IPS-18a (cell line): ENCODE measurements around the gene ATF6.
"Not testable (repeated sequence)": the region's sequence is repeated elsewhere in the genome, so short reads cannot be mapped to it uniquely, and the experiment has no call there.

Experiments
- H3K27ac ChIP-seq: one replicate; pipeline ENCODE4 v1.5.1; 2013; ENCODE audit warnings: low read length
- H3K27me3 ChIP-seq: one replicate; pipeline ENCODE4 v1.6.1; 2013; ENCODE audit warnings: mild to moderate bottlenecking, low read length; ENCODE audit not compliant: control insufficient read depth, insufficient read depth
- H3K36me3 ChIP-seq: one replicate; pipeline ENCODE4 v1.6.1; 2013; ENCODE audit warnings: low read depth, low read length; ENCODE audit not compliant: control insufficient read depth
- H3K4me1 ChIP-seq: one replicate; pipeline ENCODE4 v1.6.1; 2013; ENCODE audit warnings: low read depth, low read length; ENCODE audit not compliant: control insufficient read depth
- H3K4me3 ChIP-seq: one replicate; pipeline ENCODE4 v1.5.1; 2013; ENCODE audit warnings: low read length
- H3K9ac ChIP-seq: one replicate; pipeline ENCODE4 v1.6.1; 2013; ENCODE audit warnings: mild to moderate bottlenecking, low read length, moderate library complexity
- H3K9me3 ChIP-seq: one replicate; pipeline ENCODE4 v1.6.1; 2013; ENCODE audit warnings: low read depth, low read length; ENCODE audit not compliant: control insufficient read depth

ATF6 gene

GRCh38 chr1:161820914-161821313 is 54.8 kb downstream of the ATF6 start:
- H3K9ac ChIP-seq, result no peak overlapping the region
- no peaks in the 10 kb centered on the region for H3K4me1 ChIP-seq
- H3K27ac ChIP-seq, result no peak overlapping the region
- no peak overlapping the region for H3K4me3 ChIP-seq
- H3K27me3 ChIP-seq, result no peaks in the 10 kb centered on the region
- H3K9me3 ChIP-seq, result no peaks in the 10 kb centered on the region
- no peaks in the 10 kb centered on the region for H3K36me3 ChIP-seq

- H3K9ac ChIP-seq, result no peak overlapping the region
- H3K36me3 ChIP-seq, result no peaks in the 10 kb centered on the region
- no peaks in the 10 kb centered on the region for H3K27me3 ChIP-seq
- H3K9me3 ChIP-seq, result no peaks in the 10 kb centered on the region
- no peak overlapping the region for H3K27ac ChIP-seq
- no peaks in the 10 kb centered on the region for H3K4me1 ChIP-seq
- H3K4me3 ChIP-seq, result no peak overlapping the region
Measured at GRCh38 chr1:161824618-161825017, 58.5 kb downstream of the ATF6 start.

- H3K27me3 ChIP-seq, result no peaks in the 10 kb centered on the region
- H3K9ac ChIP-seq, result no peak overlapping the region
- H3K27ac ChIP-seq, result no peak overlapping the region
- no peaks in the 10 kb centered on the region for H3K36me3 ChIP-seq
- no peak overlapping the region for H3K4me3 ChIP-seq
- H3K9me3 ChIP-seq, result no peaks in the 10 kb centered on the region
- H3K4me1 ChIP-seq, result no peaks in the 10 kb centered on the region
Measured at GRCh38 chr1:161825831-161826230, 59.7 kb downstream of the ATF6 start.

DNA sequence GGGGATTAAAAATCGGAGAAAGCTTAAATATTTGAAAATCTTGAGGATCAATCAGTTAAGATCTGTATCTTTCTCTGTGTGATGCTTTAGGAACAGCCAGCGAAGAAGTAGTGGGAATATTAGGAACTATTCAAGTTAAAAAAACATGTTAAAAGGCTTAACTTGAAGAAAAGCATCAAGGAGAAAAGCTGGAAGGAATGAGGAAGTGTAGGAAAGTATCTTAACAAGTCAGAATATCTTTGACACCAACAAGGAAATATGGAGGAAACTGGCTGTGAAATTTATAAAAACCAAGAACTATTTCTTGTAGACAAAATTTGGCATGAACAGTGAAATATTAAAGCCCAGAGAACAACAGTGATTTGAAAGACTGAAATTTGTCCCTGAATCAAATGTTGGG is 60.4 kb downstream of the ATF6 start:
- H3K27me3 ChIP-seq, result no peaks in the 10 kb centered on the region

DNA sequence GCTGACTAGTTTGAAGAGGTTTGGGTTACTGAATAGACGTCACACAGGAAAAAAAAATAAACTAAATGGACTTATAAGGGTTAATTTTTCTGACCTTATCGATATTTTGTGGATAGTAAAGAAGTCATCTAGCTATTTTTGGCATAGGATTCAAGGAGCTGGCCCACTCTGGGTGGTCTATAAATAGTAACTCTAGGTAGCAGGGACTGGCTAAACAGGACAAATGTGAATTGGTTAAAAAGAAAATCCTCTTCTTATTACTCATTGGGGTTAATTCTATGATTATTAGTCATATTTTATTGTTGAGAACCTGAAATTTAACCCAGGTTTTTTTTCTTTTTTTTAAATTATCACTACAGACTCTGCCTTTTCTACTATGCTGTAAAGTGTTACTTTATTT is 61.7 kb downstream of the ATF6 start:
- Histone ChIP-seq H3K4me1 (no peaks in the 10 kb centered on the region), H3K4me3 (no peak overlapping the region), H3K9ac (no peak overlapping the region), H3K9me3 (no peaks in the 10 kb centered on the region), H3K27ac (no peak overlapping the region), H3K36me3 (no peaks in the 10 kb centered on the region), H3K27me3 (no peaks in the 10 kb centered on the region)

More for the DNA sequence above, 60.4 kb downstream of the ATF6 start:
- Histone ChIP-seq H3K9me3 (no peaks in the 10 kb centered on the region), H3K27ac (no peak overlapping the region), H3K36me3 (no peaks in the 10 kb centered on the region), H3K4me3 (no peak overlapping the region), H3K4me1 (no peaks in the 10 kb centered on the region), H3K9ac (no peak overlapping the region)

GRCh38 chr1:161832299-161832907 is 66.3 kb downstream of the ATF6 start:
- H3K36me3 ChIP-seq, H3K4me3 ChIP-seq, H3K4me1 ChIP-seq, H3K27ac ChIP-seq, H3K9ac ChIP-seq, H3K9me3 ChIP-seq, H3K27me3 ChIP-seq: not testable (repeated sequence)

GRCh38 chr1:161834967-161835550 is 68.9 kb downstream of the ATF6 start:
- Histone ChIP-seq H3K4me1 (no peaks in the 10 kb centered on the region), H3K36me3 (no peaks in the 10 kb centered on the region), H3K9me3 (no peaks in the 10 kb centered on the region), H3K9ac (no peak overlapping the region), H3K27me3 (no peaks in the 10 kb centered on the region), H3K27ac (no peak overlapping the region), H3K4me3 (no peak overlapping the region)

GRCh38 chr1:161836018-161836417 is 69.9 kb downstream of the ATF6 start:
- no peaks in the 10 kb centered on the region for H3K4me1 ChIP-seq

DNA sequence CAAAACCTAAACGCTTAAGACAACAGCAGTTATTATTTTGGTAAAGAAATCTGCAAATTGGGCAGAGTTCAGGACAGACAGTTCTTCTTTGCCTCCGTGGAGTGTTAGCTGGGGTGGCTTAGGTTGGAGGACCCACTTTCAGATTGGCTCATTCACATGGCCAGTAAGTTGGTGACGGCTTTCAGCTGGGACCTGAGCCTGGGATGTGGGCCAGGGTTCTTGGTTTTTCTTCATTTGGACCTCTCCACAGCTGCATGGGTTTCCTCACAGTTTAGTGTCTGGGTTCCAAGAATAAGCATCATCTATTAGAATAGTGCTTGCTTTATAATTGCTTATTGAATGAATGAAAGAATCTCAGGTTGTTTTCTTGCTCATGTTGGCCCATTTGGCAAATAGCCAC is 72.2 kb downstream of the ATF6 start:
- no peaks in the 10 kb centered on the region for H3K4me1 ChIP-seq
- H3K9ac ChIP-seq, result no peak overlapping the region
- no peaks in the 10 kb centered on the region for H3K36me3 ChIP-seq
- H3K27me3 ChIP-seq, result no peaks in the 10 kb centered on the region
- no peak overlapping the region for H3K27ac ChIP-seq
- no peaks in the 10 kb centered on the region for H3K9me3 ChIP-seq
- no peak overlapping the region for H3K4me3 ChIP-seq

More at GRCh38 chr1:161836018-161836417, 69.9 kb downstream of the ATF6 start:
- Histone ChIP-seq H3K4me3 (no peak overlapping the region), H3K36me3 (no peaks in the 10 kb centered on the region), H3K9me3 (no peaks in the 10 kb centered on the region), H3K27ac (no peak overlapping the region), H3K9ac (no peak overlapping the region), H3K27me3 (no peaks in the 10 kb centered on the region)

DNA sequence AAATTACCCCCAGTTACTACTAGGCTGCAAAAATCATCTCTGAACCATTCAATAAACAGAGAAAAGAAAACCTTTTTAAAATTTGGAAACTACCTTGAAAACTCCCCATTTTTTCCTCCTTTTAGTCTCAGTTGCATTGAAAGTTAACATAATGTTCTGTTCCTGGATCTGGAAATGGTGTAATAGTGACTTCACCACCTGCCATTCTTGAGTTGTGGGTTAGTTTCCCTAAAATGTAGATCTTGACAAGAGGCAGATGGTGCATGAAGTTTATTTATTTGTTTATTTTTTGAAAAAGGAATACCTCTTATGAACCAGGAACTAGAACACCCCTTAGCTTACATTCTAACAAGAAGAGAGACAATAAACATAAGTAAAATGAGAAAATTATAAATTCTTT is 72.8 kb downstream of the ATF6 start:
- Histone ChIP-seq H3K4me3 (no peak overlapping the region), H3K9ac (no peak overlapping the region), H3K9me3 (no peaks in the 10 kb centered on the region), H3K4me1 (no peaks in the 10 kb centered on the region), H3K36me3 (no peaks in the 10 kb centered on the region), H3K27me3 (no peaks in the 10 kb centered on the region), H3K27ac (no peak overlapping the region)

DNA sequence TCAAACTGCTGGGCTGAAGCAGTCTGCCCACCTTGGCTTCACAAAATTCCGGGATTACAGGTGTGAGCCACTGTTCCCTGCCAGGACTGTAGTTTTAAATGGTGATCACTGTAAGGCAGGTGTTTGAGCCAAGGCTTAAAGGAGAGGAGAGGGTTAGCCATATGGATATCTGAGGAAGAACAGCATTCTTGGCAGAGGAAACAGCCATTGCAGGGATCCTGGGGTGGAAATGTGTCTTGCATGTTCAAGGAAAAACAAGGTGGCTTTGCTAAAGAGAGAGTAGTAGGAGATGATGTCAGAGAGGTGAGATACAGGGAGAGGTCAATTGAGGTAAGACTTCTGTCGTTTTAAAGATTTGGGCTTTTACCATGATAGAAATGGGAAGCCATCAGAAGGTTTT is 73.5 kb downstream of the ATF6 start:
- no peaks in the 10 kb centered on the region for H3K27me3 ChIP-seq
- H3K9me3 ChIP-seq, result no peaks in the 10 kb centered on the region
- H3K4me1 ChIP-seq, result no peaks in the 10 kb centered on the region
- H3K4me3 ChIP-seq, result no peak overlapping the region
- no peak overlapping the region for H3K9ac ChIP-seq
- no peaks in the 10 kb centered on the region for H3K36me3 ChIP-seq
- H3K27ac ChIP-seq, result no peak overlapping the region

DNA sequence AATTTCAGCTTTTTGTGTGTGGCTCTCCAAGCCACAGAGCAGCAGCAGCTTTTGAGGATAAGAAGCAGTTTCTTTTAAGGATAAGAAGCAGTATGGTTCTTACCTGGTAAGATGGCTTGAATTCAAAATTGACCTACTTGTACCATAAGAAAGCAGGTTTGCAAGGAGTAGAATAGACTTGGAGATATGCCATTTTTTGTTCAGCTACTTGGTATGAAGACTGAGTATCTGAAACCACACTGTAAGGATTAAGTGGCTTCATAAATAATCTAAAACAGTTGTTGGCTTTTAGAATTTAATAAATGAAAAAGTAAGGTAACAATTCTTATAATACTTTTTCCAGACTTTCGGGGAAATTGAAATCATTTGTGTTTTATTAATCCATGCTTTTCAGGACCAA is 74.2 kb downstream of the ATF6 start:
- H3K4me3 ChIP-seq, result no peak overlapping the region
- no peaks in the 10 kb centered on the region for H3K27me3 ChIP-seq
- no peaks in the 10 kb centered on the region for H3K36me3 ChIP-seq
- no peaks in the 10 kb centered on the region for H3K9me3 ChIP-seq
- H3K27ac ChIP-seq, result no peak overlapping the region
- H3K4me1 ChIP-seq, result no peaks in the 10 kb centered on the region
- H3K9ac ChIP-seq, result no peak overlapping the region
